DMS 273 (cell line): ENCODE data around the gene GOLT1B.
"Not testable (repeated sequence)": the region's sequence is repeated elsewhere in the genome, so short reads cannot be mapped to it uniquely, and the experiment has no call there.

ENCODE experiments used
- DNase-seq: peaks from one replicate; lab custom pipeline; 2025; ENCODE audit not compliant: unreplicated experiment; lab: John Stamatoyannopoulos, UW

The GOLT1B gene, protein sequence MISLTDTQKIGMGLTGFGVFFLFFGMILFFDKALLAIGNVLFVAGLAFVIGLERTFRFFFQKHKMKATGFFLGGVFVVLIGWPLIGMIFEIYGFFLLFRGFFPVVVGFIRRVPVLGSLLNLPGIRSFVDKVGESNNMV

GRCh38 chr12:21501258-21502163, at the start of gene GOLT1B, which contains the start of gene RECQL:
TSS of gene GOLT1B (plus strand) at chr12:21501789. CDS start at chr12:21501924, 135 bp downstream.
TSS of gene RECQL (minus strand) at chr12:21501635. CDS start at chr12:21499570, 2,065 bp downstream.
- peak; percentile 97 for DNase-seq

GRCh38 chr12:21453312-21453852, 48.2 kb upstream of the GOLT1B start:
- no peak for DNase-seq

GRCh38 chr12:21456291-21456780, 45.3 kb upstream of the GOLT1B start:
- DNase-seq, result no peak

DNA sequence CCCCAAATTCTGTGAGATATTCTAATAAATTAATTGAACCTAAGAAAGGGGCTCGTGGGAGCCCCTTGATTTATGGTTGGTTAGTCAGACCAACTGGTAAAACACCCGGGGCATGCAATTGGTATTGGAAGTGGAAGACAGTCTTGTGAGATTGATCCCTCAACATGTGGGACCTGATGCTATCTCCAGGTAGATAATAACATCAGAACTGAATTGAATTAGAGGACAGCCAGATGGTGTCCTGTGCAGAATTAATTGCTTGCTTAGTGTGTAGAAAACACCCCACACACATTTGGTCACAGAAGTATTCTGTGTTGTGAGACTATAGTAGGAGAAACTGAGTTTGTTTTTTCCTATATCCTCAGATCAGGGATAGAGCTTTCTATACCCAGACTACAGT, 42.1 kb upstream of the GOLT1B start:
- peak; percentile 41 for DNase-seq

GRCh38 chr12:21467334-21467733, 34.3 kb upstream of the GOLT1B start:
- DNase-seq, result not testable (repeated sequence)

- no peak for DNase-seq
Measured at GRCh38 chr12:21471294-21471693, 30.3 kb upstream of the GOLT1B start.

GRCh38 chr12:21472197-21472823, 29.3 kb upstream of the GOLT1B start:
- DNase-seq, result no peak

GRCh38 chr12:21475552-21475951, 26.0 kb upstream of the GOLT1B start:
- DNase-seq, result no peak

GRCh38 chr12:21476949-21477348, 24.6 kb upstream of the GOLT1B start:
- DNase-seq, result no peak

DNA sequence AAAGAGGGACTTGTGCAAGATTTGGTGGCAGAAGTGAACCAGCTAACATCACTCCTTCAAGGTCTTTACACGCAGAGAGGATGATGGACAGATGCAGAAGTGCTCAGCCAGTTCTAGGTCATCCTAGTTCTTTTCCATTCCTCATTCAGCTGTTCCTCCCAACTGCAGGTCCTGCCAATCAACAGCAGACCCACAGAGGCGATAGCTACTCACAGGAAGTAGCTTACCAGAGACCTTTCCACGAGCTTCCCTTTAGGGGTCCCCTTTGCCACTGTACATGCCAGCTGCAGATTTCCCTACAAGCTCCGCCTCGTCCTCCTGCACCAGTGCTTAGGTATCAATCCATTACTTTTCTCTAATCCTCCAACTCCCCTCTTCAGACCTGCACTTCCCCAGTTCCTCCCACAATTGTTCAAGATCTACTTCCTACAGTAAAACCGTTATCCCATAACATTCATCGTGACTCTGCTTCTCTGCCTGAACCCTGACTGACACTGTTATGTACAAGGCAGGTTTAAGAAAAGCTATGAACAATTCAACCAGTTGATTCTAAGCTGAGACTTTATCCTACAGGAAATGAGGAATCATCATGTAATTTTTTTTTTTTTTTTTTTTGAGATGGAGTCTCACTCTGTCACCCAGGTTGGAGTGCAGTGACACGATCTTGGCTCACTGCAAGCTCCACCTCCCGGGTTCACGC, 22.7 kb upstream of the GOLT1B start:
- no peak for DNase-seq

GRCh38 chr12:21483531-21483930, 18.1 kb upstream of the GOLT1B start:
- DNase-seq, result no peak

GRCh38 chr12:21485998-21486397, 15.6 kb upstream of the GOLT1B start:
- DNase-seq, result no peak

DNA sequence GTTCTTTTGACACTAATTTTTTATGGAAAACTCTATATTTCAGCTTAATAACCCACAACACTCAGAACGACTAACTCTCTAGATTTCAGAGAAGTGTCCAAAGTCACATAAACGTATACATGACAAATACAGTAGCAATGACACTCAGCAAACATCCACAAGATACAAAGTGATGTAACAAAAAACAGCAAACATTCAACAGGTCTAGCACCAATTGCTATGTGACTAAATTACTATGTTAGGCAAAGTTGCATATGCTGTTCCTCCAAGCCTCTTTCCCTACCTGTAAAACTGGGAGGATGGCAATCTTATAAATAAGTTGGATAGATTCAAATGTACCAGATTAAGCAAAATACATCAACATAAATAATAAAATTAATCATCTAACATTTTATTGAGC, 1.8 kb upstream of the GOLT1B start:
- DNase-seq, result no peak

GRCh38 chr12:21500786-21501257, 767 bp upstream of the GOLT1B start:
- DNase-seq, result peak; percentile 28

GRCh38 chr12:21502164-21502496, 541 bp downstream of the GOLT1B start:
- DNase-seq, result peak; percentile 41

DNA sequence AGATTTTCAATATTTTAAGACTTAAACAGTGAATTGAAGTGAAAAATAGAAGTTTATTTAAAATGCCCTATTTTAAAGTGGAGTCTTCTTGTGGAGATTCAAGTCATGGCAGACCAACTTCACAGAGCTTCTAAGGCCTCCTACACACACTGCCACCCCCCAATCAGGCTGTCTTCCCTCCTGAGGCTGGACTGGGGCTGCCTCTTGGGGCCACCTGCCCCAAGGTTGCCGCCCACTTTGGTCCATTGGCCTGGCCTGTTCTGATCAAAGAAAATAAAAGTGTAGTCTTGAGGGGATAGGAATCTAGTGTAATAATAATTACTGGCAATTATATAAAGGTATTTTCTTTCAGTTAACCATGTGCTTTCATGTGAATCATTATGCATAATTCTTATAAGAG, 1.3 kb downstream of the GOLT1B start:
- no peak for DNase-seq

GRCh38 chr12:21505888-21506287, 4.3 kb downstream of the GOLT1B start:
- no peak for DNase-seq

GRCh38 chr12:21507849-21508248, 6.3 kb downstream of the GOLT1B start:
- DNase-seq, result no peak

- DNase-seq, result no peak
Measured at GRCh38 chr12:21509768-21510167, 8.2 kb downstream of the GOLT1B start.

- DNase-seq, result no peak
Measured at GRCh38 chr12:21516281-21516680, 14.7 kb downstream of the GOLT1B start.

GRCh38 chr12:21518451-21518850, 16.9 kb downstream of the GOLT1B start:
- no peak for DNase-seq
